H7 (cell line): ENCODE data around the gene LARP6. TPM values are rescaled to one million over a fixed set of nuclear protein-coding genes. Genes with fewer than 3 reads are reported as not detected.

Experiments
- DNase-seq: peaks from one replicate; pipeline ENCODE4 v3.0.0; 2012
- H3K27me3 ChIP-seq: 2 replicates; pipeline ENCODE4 v1.6.0; 2011; ENCODE audit warnings: mild to moderate bottlenecking, low read length; ENCODE audit not compliant: control insufficient read depth, insufficient read depth
- H3K36me3 ChIP-seq: replicated peaks from 2 replicates; pipeline ENCODE4 v1.5.1; 2011; ENCODE audit warnings: low read length; ENCODE audit not compliant: control insufficient read depth, insufficient read depth
- H3K4me3 ChIP-seq: 2 replicates; pipeline ENCODE4 v1.5.1; 2011; ENCODE audit warnings: low read depth, mild to moderate bottlenecking, control low read depth, low read length, moderate library complexity; ENCODE audit not compliant: insufficient read depth
- total RNA-seq: library from RNA; depleted of rRNA; stranded (reverse); fragments of >200 nt; shearing (Covaris generic); gene quantifications from 2 replicates; pipeline ENCODE4 v1.2.3, GENCODE V29; 2014; rRNA removed

LARP6 gene
- total RNA-seq, 1 experiment from 2014 or later, result 22.9 TPM

DNA sequence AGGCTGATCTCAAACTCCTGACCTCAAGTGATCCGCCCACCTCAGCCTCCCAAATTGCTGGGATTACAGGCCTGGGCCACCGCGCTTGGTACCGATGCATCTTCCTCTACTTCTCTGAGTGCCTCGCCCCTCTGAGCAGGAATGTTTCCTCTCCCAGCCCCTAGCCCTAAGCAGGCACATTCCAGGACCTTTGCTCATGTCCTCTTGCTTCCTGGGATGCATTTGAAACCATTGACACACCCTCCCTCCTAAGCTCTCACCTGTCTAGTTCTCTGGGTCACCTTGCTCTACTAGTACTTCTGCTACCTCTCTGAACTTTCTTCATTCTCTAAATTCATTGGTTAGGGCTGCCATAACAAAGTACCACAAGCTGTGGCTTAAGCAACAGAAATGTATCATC is 72.7 kb downstream of the LARP6 start:
- DNase-seq, result no peak
- Histone ChIP-seq H3K4me3 (no peak overlapping the region), H3K36me3 (no peaks in the 10 kb centered on the region), H3K27me3 (no peaks in the 10 kb centered on the region)

Other genes with a start within 250 kb of the LARP6 start
- 21.1 and 29.2 TPM in 2 replicates for gene UACA, start 90.6 kb downstream of the LARP6 start, total RNA-seq
- 3.5 and 4.8 TPM in 2 replicates for gene THAP10, start 38.3 kb upstream of the LARP6 start, total RNA-seq
- gene LRRC49, start 38.7 kb upstream of the LARP6 start, total RNA-seq, result 3.9 and 5.6 TPM in 2 replicates